SU-DHL-6 (cell line): ENCODE results near the gene CAMSAP3.

Experiments used
- H2AFZ ChIP-seq: fragments of 200-600 bp; sonication (generic); 2 replicates; pipeline ENCODE4 v1.6.1; 2014; ENCODE audit warnings: low read depth, mild to moderate bottlenecking, moderate library complexity, mixed read lengths, antibody characterized with exemption, low read length; ENCODE audit not compliant: severe bottlenecking
- H3F3A ChIP-seq: fragments of 200-600 bp; shearing (Covaris generic); 2 replicates; pipeline ENCODE4 v1.6.0; 2016; ENCODE audit warnings: antibody characterized with exemption, mild to moderate bottlenecking; ENCODE audit not compliant: insufficient read depth
- H3K27ac ChIP-seq: fragments of 200-600 bp; sonication (generic); 2 replicates; pipeline ENCODE4 v1.5.1; 2016; ENCODE audit warnings: low read depth, mild to moderate bottlenecking, low read length, moderate library complexity, mixed read lengths
- H3K27me3 ChIP-seq: fragments of 200-600 bp; sonication (generic), shearing (Covaris generic); 2 replicates; pipeline ENCODE4 v1.6.0; 2014; ENCODE audit warnings: mild to moderate bottlenecking, low read length
- H3K36me3 ChIP-seq: fragments of 200-600 bp; sonication (generic); 2 replicates; pipeline ENCODE4 v1.6.1; 2014; ENCODE audit warnings: mild to moderate bottlenecking, low read length, mixed read lengths
- H3K4me2 ChIP-seq: fragments of 300-600, 200-600 bp; shearing (Covaris generic), sonication (generic); 2 replicates; pipeline ENCODE4 v1.6.0; 2014; ENCODE audit warnings: low read length, low read depth, mild to moderate bottlenecking; ENCODE audit not compliant: poor library complexity, severe bottlenecking
- H3K4me3 ChIP-seq: fragments of 200-600 bp; sonication (generic); 2 replicates; pipeline ENCODE4 v1.5.1; 2014; ENCODE audit warnings: antibody characterized with exemption, low read length, mild to moderate bottlenecking, mixed read lengths; ENCODE audit not compliant: insufficient read depth, poor library complexity, severe bottlenecking
- H3K79me2 ChIP-seq: fragments of 200-600 bp; sonication (generic); 2 replicates; pipeline ENCODE4 v1.6.1; 2014; ENCODE audit warnings: mild to moderate bottlenecking, low read length, moderate library complexity; ENCODE audit not compliant: insufficient read depth
- H3K9ac ChIP-seq: fragments of 200-600 bp; sonication (generic); 2 replicates; pipeline ENCODE4 v1.7.0; 2014; ENCODE audit warnings: mild to moderate bottlenecking, low read length
- H3K9me2 ChIP-seq: fragments of 200-600 bp; sonication (generic); replicated peaks from 2 replicates; pipeline ENCODE4 v1.6.1; 2014; ENCODE audit warnings: low read length; ENCODE audit not compliant: insufficient read depth
- H3K9me3 ChIP-seq: fragments of 200-600 bp; sonication (generic); 2 replicates; pipeline ENCODE4 v1.6.1; 2014; ENCODE audit warnings: low read length, mixed read lengths; ENCODE audit not compliant: insufficient read depth
- H4K20me1 ChIP-seq: fragments of 200-600 bp; sonication (generic); 2 replicates; pipeline ENCODE4 v1.6.1; 2014; ENCODE audit warnings: low read depth, mild to moderate bottlenecking, antibody characterized with exemption, low read length, moderate library complexity, mixed read lengths
- EZH2phosphoT487 ChIP-seq: fragments of 200-600 bp; sonication (generic), shearing (Covaris generic); conservative IDR thresholded peaks from 2 replicates; pipeline ENCODE4 v1.6.1; 2018; ENCODE audit warnings: mild to moderate bottlenecking, antibody characterized with exemption, low read length, moderate library complexity, mixed read lengths
- TF ChIP-seq, protein P1 (sequence below): fragments of 200-600 bp; sonication (generic); IDR thresholded peaks from one replicate; pipeline ENCODE4 v1.5.1; 2017; ENCODE audit warnings: antibody characterized with exemption, mild to moderate bottlenecking, low read length, moderate library complexity; ENCODE audit not compliant: insufficient read depth, poor library complexity, severe bottlenecking

CAMSAP3 gene

DNA sequence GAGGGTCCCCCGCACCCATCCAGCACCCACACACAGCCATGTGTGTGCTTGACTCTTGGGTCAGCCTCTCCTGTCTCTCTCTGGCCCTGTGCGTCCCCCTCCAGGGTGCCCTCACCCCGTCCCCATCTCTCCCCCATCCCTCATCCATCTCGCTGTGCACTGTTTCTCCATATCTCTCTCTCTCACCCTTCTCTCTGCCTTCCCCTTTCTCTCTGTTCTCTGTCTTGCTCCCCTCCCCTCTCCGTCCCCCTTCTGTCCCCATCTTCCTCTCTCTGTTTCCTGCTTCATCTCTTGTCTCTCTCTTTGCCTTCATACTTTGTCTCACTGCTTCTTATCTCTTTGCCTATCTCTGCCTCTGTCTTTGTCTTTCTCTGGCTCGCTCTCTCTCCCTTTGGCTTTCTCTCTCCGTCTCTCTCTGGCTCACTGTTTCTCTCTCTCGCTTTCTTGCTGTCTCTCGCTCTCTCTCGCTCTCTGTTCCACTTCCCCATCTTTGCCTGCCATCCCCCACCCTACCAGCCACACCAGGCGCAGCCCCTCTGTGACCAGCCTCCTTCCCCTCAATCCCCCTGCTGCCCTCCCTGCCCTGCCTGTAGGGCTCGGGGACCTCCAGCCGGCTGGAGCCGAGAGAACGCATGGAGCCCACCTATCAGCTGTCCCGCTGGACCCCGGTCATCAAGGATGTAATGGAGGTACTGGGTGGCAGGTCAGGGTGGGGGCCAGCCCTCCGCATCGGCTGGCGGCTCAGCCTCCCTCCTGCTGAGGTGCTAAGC is 50.2 kb downstream of the CAMSAP3 start:
- no peaks in the 10 kb centered on the region for H3K27me3 ChIP-seq
- H3K9me3 ChIP-seq: no peaks in the 10 kb centered on the region
- H3K4me2 ChIP-seq: no peak overlapping the region
- H3K27ac ChIP-seq: no peak overlapping the region
- no peaks in the 10 kb centered on the region for H3F3A ChIP-seq
- no peak overlapping the region for H2AFZ ChIP-seq
- no peaks in the 10 kb centered on the region for H4K20me1 ChIP-seq
- H3K36me3 ChIP-seq: no peaks in the 10 kb centered on the region
- H3K79me2 ChIP-seq: no peaks in the 10 kb centered on the region
- TF ChIP-seq, protein P1, sequence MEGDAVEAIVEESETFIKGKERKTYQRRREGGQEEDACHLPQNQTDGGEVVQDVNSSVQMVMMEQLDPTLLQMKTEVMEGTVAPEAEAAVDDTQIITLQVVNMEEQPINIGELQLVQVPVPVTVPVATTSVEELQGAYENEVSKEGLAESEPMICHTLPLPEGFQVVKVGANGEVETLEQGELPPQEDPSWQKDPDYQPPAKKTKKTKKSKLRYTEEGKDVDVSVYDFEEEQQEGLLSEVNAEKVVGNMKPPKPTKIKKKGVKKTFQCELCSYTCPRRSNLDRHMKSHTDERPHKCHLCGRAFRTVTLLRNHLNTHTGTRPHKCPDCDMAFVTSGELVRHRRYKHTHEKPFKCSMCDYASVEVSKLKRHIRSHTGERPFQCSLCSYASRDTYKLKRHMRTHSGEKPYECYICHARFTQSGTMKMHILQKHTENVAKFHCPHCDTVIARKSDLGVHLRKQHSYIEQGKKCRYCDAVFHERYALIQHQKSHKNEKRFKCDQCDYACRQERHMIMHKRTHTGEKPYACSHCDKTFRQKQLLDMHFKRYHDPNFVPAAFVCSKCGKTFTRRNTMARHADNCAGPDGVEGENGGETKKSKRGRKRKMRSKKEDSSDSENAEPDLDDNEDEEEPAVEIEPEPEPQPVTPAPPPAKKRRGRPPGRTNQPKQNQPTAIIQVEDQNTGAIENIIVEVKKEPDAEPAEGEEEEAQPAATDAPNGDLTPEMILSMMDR: no peak
- TF ChIP-seq EZH2phosphoT487: no peak
- no peak overlapping the region for H3K4me3 ChIP-seq
- H3K9me2 ChIP-seq: no peaks in the 10 kb centered on the region
- H3K9ac ChIP-seq: no peak overlapping the region

DNA sequence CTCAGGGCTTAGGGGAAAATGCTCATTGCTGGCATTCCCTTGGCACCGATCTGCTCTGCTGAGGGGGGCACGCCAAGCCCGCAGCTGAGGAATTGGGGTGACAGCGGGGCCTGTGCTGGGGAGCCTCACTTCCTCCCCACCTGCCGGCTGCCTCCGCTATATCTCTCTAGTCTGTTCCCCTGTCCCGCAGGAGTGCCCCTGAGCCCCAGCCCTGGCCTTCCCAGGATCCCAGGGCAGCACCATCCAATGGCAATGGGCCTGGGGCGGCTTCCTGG is 50.7 kb downstream of the CAMSAP3 start:
- Histone ChIP-seq H2AFZ (no peak overlapping the region), H3K79me2 (no peaks in the 10 kb centered on the region), H3K9me3 (no peaks in the 10 kb centered on the region), H3K27ac (no peak overlapping the region), H3K9ac (no peak overlapping the region), H3K27me3 (no peaks in the 10 kb centered on the region), H3F3A (no peaks in the 10 kb centered on the region), H3K36me3 (no peaks in the 10 kb centered on the region), H3K4me2 (no peak overlapping the region), H4K20me1 (no peaks in the 10 kb centered on the region), H3K4me3 (no peak overlapping the region), H3K9me2 (no peaks in the 10 kb centered on the region)
- no peak for TF ChIP-seq EZH2phosphoT487
- TF ChIP-seq, protein P1: no peak

DNA sequence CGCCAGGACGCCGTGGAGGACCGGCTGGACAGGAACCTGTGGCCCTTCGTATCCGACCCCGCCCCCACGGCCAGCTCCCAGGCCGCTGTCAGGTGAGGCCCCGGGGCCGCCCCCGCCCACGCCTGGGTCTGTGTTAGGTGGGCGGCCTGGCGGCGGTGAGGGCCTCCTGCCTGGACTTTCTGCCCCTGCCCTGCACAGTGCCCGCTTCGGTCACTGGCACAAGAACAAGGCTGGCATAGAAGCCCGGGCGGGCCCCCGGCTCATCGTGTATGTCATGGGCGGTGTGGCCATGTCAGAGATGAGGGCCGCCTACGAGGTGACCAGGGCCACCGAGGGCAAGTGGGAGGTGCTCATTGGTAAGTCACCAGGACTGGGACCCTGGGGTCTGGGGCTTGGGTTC is 51.5 kb downstream of the CAMSAP3 start:
- Histone ChIP-seq H3K4me3 (no peak overlapping the region), H3K9me2 (no peaks in the 10 kb centered on the region), H3K79me2 (no peaks in the 10 kb centered on the region), H2AFZ (no peak overlapping the region), H3F3A (no peaks in the 10 kb centered on the region), H3K9ac (no peak overlapping the region), H4K20me1 (no peaks in the 10 kb centered on the region), H3K36me3 (no peaks in the 10 kb centered on the region), H3K9me3 (no peaks in the 10 kb centered on the region), H3K27ac (no peak overlapping the region), H3K4me2 (no peak overlapping the region), H3K27me3 (no peaks in the 10 kb centered on the region)
- TF ChIP-seq, protein P1: no peak
- TF ChIP-seq EZH2phosphoT487: no peak
